ENCODE data around the gene DGKG.

Gene DGKG

DNA sequence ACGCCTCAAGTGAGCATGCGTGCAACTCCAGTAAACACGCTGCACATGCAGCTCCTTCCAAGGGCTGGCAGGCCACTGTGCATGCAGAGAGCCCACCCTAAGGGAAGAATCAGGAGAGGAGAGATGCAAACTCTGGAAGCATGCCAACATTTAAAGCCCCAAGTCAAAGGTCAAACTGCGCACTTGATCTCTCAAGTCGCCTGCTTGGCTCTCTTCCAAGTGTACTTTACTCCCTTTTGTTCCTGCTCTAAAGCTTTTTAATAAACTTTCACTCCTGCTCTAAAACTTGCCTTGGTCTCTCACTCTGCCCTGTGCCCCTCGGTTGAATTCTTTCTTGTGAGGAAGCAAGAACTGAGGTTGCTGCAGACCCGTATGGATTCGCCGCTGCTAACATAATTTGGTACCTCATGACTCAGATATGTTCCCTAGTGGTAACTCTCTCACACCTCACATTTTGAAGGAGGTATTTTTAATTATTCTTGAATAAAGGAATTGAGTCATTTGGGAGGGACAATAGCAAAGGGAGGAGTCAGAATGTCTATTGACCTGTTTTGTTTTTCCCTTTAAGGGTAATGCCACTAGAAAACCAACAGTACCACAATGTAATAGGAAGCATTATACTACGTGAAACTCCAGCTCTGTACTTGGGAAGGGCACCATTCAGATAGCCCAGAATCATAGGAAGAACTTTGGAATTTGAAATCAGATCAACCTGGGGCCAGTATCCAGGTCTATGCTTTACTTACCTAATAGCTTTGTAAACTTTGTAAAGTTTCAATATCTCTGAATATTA, 19.6 kb upstream of the DGKG start:
- TF ChIP-seq, protein P1, sequence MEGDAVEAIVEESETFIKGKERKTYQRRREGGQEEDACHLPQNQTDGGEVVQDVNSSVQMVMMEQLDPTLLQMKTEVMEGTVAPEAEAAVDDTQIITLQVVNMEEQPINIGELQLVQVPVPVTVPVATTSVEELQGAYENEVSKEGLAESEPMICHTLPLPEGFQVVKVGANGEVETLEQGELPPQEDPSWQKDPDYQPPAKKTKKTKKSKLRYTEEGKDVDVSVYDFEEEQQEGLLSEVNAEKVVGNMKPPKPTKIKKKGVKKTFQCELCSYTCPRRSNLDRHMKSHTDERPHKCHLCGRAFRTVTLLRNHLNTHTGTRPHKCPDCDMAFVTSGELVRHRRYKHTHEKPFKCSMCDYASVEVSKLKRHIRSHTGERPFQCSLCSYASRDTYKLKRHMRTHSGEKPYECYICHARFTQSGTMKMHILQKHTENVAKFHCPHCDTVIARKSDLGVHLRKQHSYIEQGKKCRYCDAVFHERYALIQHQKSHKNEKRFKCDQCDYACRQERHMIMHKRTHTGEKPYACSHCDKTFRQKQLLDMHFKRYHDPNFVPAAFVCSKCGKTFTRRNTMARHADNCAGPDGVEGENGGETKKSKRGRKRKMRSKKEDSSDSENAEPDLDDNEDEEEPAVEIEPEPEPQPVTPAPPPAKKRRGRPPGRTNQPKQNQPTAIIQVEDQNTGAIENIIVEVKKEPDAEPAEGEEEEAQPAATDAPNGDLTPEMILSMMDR (IDR thresholded peaks at IDR 0.05; ENCODE audit: borderline replicate concordance, control extremely low read depth, extremely low read depth, insufficient read depth, missing control alignments), result no peak
- in situ Hi-C loops (cut with MboI; ENCODE audit: low sequenced_read_pairs, unreplicated experiment), result no loop called here
- no peak for DNase-seq (ENCODE audit: low spot score)

DNA sequence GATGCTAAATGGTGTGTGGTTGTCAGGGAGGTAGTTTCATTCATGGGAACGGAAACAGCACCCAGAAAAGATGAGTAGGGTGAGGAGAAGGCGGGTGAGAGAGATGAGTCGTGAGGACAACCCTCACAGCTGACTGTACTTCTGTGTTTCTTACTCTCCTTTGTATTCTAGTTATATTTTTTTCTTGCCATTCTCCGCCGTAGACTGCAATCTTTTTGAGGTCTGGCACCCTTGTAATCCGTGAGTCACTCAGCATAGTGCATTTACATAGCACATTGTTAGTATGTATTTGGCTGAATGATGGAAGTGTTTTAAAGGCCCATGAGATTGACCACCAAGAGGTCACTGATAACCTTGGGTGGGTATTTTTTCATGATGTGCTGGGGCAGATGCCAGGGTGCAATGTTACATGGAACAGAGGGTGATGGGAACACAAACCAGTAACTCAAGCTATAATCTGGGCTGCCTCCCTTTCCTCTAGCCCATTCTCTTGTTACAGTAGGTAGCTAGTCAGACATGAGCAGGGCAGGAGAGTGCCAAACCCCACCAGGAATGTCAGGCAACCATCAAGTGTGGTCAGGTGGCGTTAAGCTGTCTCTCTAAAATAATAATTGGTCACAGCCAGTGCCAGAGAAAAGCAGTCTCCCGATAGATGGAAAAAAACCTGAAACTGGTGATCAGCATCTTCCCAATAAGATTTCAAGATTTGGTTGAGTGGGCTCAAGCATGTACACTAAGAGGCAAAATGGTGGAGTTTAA, 18.8 kb upstream of the DGKG start:
- in situ Hi-C loops (cut with MboI; ENCODE audit: low sequenced_read_pairs, unreplicated experiment), result no loop called here
- DNase-seq (ENCODE audit: low spot score), result no peak
- TF ChIP-seq, protein P1 (IDR thresholded peaks at IDR 0.05; ENCODE audit: borderline replicate concordance, control extremely low read depth, extremely low read depth, insufficient read depth, missing control alignments), result no peak

DNA sequence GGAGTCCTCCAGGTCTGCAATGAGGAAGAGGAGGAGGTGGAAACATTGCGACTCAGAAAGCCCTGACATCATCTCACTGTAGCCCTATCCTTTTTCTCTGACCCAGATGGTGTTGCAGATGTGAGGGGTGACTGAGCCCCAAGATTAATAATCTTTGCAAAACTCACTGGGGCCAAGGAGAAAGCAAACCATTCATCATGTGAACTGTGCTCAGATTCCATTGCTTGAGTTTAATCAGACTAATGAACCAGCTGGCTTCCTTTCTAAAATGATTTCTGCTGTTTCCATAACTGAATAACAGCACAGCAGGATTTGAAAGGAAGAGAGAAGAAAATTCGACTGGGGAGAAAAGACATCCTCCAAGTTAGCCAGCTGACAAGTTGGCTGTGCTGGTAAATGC, 13.4 kb upstream of the DGKG start:
- no peak for DNase-seq (ENCODE audit: low spot score)
- in situ Hi-C loops (cut with MboI; ENCODE audit: low sequenced_read_pairs, unreplicated experiment), result no loop called here
- TF ChIP-seq, protein P1 (IDR thresholded peaks at IDR 0.05; ENCODE audit: borderline replicate concordance, control extremely low read depth, extremely low read depth, insufficient read depth, missing control alignments), result no peak

DNA sequence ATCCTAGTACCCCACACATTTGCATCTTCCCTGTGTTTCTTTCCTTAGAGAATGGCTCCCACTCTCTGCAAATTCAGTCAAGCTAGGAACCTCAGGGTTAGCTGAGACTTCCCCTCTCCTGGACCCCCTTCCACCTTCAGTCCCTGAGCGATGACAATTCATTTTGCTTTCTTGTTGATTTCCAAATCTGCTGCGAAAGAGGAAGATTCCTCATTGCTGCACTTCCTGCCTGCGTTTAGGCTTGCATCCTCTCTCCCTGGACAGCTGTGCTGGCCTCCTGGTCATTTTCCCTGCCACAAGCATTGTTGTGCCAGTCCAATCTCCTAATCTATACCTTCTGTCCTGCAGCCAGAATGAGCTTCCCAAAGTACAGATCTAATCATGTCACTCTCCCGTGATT, 12.3 kb upstream of the DGKG start:
- in situ Hi-C loops (cut with MboI; ENCODE audit: low sequenced_read_pairs, unreplicated experiment), result no loop called here
- DNase-seq (ENCODE audit: low spot score), result no peak
- TF ChIP-seq, protein P1 (IDR thresholded peaks at IDR 0.05; ENCODE audit: borderline replicate concordance, control extremely low read depth, extremely low read depth, insufficient read depth, missing control alignments), result no peak

DNA sequence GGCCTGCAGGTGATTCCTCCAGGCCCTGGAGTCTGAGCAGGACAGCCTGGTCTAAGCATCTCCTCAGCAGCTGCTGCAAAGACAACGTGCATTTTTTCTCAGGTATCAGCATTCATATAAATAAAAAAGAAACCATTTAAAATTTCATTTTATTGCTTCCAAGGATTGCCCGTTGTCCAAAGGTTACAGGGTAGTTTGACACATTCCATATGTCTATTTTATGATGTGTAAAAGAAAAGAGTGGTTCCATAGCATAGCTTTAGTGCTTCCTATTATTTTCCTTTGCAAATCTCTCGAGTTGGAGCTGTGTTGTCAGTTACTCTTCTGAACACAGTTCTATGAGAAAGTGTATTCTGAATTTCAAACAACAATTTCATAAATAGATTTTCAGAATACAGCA, 7.2 kb upstream of the DGKG start:
- DNase-seq (ENCODE audit: low spot score), result no peak
- in situ Hi-C loops (cut with MboI; ENCODE audit: low sequenced_read_pairs, unreplicated experiment), result no loop called here

DNA sequence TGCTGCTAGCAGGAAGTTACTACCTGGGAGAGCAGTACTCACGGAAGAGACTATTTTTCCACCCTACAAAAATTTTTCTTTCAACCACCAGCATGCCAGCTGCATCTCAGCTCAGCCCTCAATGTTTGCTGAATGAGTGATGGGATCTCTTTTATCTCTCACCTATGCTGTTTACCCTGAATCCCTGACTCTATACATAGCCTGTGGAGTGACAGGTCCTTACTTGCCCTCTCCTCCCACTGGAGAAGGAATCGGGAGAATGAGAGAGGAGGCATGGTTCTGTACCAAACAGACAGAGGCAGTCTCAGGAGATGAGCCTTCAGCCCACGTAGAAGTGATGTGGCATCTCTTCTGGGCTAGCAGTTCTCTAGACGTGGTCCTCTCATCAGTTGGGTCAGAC, 6.7 kb upstream of the DGKG start:
- in situ Hi-C loops (cut with MboI; ENCODE audit: low sequenced_read_pairs, unreplicated experiment), result no loop called here
- no peak for DNase-seq (ENCODE audit: low spot score)
- TF ChIP-seq, protein P1 (IDR thresholded peaks at IDR 0.05; ENCODE audit: borderline replicate concordance, control extremely low read depth, extremely low read depth, insufficient read depth, missing control alignments), result no peak

More for the DNA sequence above, 7.2 kb upstream of the DGKG start:
- TF ChIP-seq, protein P1 (IDR thresholded peaks at IDR 0.05; ENCODE audit: borderline replicate concordance, control extremely low read depth, extremely low read depth, insufficient read depth, missing control alignments), result no peak

All from GM13976 (cell line).